Measurements from ENCODE around the gene TMEM97.

The TMEM97 gene

GRCh38 chr17:28315846-28316705 lies 2.9 kb upstream of the TMEM97 start:
- ATAC-seq = no peak
- no peak for TF ChIP-seq OSR1 (CRISPR knock-in tag; IDR thresholded peaks at IDR 0.05)
- no peak for TF ChIP-seq ZC3H10 (CRISPR knock-in tag; IDR thresholded peaks at IDR 0.05)
- TF ChIP-seq ZFP3 (CRISPR knock-in tag; IDR thresholded peaks at IDR 0.05) = no peak
- TF ChIP-seq ZNF8 (CRISPR knock-in tag; IDR thresholded peaks at IDR 0.05) = no peak
- TF ChIP-seq, protein P1, sequence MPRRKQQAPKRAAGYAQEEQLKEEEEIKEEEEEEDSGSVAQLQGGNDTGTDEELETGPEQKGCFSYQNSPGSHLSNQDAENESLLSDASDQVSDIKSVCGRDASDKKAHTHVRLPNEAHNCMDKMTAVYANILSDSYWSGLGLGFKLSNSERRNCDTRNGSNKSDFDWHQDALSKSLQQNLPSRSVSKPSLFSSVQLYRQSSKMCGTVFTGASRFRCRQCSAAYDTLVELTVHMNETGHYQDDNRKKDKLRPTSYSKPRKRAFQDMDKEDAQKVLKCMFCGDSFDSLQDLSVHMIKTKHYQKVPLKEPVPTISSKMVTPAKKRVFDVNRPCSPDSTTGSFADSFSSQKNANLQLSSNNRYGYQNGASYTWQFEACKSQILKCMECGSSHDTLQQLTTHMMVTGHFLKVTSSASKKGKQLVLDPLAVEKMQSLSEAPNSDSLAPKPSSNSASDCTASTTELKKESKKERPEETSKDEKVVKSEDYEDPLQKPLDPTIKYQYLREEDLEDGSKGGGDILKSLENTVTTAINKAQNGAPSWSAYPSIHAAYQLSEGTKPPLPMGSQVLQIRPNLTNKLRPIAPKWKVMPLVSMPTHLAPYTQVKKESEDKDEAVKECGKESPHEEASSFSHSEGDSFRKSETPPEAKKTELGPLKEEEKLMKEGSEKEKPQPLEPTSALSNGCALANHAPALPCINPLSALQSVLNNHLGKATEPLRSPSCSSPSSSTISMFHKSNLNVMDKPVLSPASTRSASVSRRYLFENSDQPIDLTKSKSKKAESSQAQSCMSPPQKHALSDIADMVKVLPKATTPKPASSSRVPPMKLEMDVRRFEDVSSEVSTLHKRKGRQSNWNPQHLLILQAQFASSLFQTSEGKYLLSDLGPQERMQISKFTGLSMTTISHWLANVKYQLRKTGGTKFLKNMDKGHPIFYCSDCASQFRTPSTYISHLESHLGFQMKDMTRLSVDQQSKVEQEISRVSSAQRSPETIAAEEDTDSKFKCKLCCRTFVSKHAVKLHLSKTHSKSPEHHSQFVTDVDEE (CRISPR knock-in tag; IDR thresholded peaks at IDR 0.05) = no peak
- no peak for TF ChIP-seq CSRNP3 (CRISPR knock-in tag; IDR thresholded peaks at IDR 0.05)
- no peak for TF ChIP-seq RARB (CRISPR knock-in tag; IDR thresholded peaks at IDR 0.05)
- TF ChIP-seq POU6F1 (CRISPR knock-in tag; IDR thresholded peaks at IDR 0.05; ENCODE audit: borderline replicate concordance, low read depth) = no peak

- TF ChIP-seq GLIS3 (CRISPR knock-in tag; IDR thresholded peaks at IDR 0.05) (no peak), CSDC2 (CRISPR knock-in tag; IDR thresholded peaks at IDR 0.05) (no peak), ZFP3 (CRISPR knock-in tag; IDR thresholded peaks at IDR 0.05) (no peak)
- ATAC-seq = no peak
Measured at GRCh38 chr17:28317099-28317965, 1.7 kb upstream of the TMEM97 start.

DNA sequence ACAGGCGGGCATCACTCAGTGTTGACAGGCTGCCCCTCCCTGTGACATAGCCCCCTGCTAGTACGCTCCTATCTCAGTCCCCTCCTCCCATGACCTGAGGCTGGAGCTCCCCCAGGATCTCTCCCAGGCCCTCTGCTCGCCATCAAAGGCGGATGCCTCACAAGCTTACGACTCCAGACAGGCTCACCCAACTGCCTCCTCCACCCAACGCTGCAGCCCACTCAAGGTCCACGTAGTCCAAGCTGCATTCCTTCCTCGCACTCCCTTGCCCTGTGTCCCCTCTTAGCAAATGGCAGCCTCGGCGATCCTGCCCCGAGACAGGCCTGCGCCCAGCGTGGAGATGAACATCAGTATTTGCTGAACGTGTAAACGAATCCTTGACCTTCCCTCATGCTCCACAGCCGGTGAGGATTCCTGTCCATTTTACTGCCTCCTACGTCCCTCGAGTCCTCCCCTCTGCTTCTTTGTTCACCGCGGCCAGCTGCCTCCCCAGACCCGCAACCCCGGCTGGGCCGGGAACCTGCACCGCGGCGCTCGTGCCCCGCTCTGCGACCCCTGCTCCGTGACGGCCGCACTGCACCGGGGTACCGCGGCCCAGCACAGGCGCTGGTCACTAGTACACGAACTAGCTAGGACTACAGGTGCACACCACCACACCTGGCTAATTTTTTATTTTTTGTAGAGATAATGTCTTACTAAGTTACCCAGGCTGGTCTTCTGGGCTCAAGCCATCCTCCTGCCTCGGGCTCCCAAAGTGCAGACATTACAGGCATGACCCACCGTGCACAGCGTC lies 838 bp upstream of the TMEM97 start:
- ATAC-seq = peak; percentile 9

More for the DNA sequence above, 838 bp upstream of the TMEM97 start:
- TF ChIP-seq TOX (CRISPR knock-in tag; IDR thresholded peaks at IDR 0.05; ENCODE audit: borderline replicate concordance) = no peak
- TF ChIP-seq GLIS3 (CRISPR knock-in tag; IDR thresholded peaks at IDR 0.05) = no peak
- no peak for TF ChIP-seq RARB (CRISPR knock-in tag; IDR thresholded peaks at IDR 0.05)
- TF ChIP-seq ZNF565 (CRISPR knock-in tag; conservative IDR thresholded peaks at IDR 0.05; ENCODE audit: low read depth) = no peak
- TF ChIP-seq, protein P1 (CRISPR knock-in tag; IDR thresholded peaks at IDR 0.05) = no peak
- TF ChIP-seq ZNF70 (CRISPR knock-in tag; IDR thresholded peaks at IDR 0.05) = no peak
- TF ChIP-seq ZFP3 (CRISPR knock-in tag; IDR thresholded peaks at IDR 0.05) = no peak
- TF ChIP-seq PPARA (CRISPR knock-in tag; IDR thresholded peaks at IDR 0.05; ENCODE audit: borderline replicate concordance) = no peak
- no peak for TF ChIP-seq ZNF8 (CRISPR knock-in tag; IDR thresholded peaks at IDR 0.05)
- no peak for TF ChIP-seq ISL1 (CRISPR knock-in tag; IDR thresholded peaks at IDR 0.05)
- TF ChIP-seq CSRNP3 (CRISPR knock-in tag; IDR thresholded peaks at IDR 0.05) = no peak
- TF ChIP-seq ARNTL (CRISPR knock-in tag; IDR thresholded peaks at IDR 0.05; ENCODE audit: borderline replicate concordance, low read depth) = no peak
- no peak for TF ChIP-seq SNAI2 (CRISPR knock-in tag; IDR thresholded peaks at IDR 0.05)
- TF ChIP-seq, protein P2, sequence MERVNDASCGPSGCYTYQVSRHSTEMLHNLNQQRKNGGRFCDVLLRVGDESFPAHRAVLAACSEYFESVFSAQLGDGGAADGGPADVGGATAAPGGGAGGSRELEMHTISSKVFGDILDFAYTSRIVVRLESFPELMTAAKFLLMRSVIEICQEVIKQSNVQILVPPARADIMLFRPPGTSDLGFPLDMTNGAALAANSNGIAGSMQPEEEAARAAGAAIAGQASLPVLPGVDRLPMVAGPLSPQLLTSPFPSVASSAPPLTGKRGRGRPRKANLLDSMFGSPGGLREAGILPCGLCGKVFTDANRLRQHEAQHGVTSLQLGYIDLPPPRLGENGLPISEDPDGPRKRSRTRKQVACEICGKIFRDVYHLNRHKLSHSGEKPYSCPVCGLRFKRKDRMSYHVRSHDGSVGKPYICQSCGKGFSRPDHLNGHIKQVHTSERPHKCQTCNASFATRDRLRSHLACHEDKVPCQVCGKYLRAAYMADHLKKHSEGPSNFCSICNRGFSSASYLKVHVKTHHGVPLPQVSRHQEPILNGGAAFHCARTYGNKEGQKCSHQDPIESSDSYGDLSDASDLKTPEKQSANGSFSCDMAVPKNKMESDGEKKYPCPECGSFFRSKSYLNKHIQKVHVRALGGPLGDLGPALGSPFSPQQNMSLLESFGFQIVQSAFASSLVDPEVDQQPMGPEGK (CRISPR knock-in tag; IDR thresholded peaks at IDR 0.05; ENCODE audit: borderline replicate concordance) = no peak
- no peak for TF ChIP-seq TCF4 (CRISPR knock-in tag; IDR thresholded peaks at IDR 0.05; ENCODE audit: borderline replicate concordance)

All from SK-N-SH treated with all-trans-retinoic acid at 6 μM for 48 hours (cell line).